ENCODE data around the gene ARVCF. TPM values are rescaled to one million over a fixed set of nuclear protein-coding genes. Genes with fewer than 3 reads are reported as not detected.

The ARVCF gene
- total RNA-seq, 1 donor from 2014 or later: 109 TPM

DNA sequence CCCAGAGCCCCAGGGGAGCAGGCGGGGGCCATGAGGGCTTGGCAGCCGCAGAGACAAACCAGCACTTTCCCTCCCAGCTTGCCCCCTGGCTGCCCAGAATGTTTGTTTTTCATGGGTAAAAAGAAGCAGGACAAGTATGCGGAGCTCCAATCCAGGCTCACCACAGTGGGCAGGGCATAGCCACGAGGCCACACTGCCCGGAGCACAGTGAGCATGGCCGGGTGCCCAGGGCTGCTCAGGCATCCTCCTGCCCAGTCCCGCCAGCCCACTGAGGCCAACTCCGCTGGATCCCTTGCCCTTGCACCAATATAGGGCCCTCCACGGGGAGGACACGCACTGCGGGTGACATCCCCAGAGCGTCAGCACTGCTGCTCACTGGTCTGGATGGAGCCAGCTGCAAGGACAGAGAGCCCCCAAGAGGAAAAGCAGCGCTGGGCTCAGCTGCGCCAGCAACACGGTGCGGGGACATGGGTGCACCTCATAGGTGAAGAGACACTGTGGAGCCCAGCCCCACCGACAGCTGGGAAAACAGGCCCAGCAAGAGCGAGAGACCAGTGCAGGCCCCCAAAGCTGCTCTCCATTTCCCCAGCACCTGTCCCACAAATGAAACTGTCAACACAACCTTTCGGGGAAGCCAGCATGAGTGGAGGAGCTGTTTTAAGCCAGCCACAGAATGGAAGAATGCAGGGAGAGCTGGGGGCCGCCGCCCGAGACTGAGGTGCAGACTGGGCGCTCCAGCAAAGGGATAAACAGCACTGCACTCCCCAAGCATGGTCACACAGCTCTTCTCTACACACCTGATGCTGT is 24.8 kb downstream of the ARVCF start:
- DNase-seq (ENCODE audit: low read depth): no peak
- TF ChIP-seq, protein P1, sequence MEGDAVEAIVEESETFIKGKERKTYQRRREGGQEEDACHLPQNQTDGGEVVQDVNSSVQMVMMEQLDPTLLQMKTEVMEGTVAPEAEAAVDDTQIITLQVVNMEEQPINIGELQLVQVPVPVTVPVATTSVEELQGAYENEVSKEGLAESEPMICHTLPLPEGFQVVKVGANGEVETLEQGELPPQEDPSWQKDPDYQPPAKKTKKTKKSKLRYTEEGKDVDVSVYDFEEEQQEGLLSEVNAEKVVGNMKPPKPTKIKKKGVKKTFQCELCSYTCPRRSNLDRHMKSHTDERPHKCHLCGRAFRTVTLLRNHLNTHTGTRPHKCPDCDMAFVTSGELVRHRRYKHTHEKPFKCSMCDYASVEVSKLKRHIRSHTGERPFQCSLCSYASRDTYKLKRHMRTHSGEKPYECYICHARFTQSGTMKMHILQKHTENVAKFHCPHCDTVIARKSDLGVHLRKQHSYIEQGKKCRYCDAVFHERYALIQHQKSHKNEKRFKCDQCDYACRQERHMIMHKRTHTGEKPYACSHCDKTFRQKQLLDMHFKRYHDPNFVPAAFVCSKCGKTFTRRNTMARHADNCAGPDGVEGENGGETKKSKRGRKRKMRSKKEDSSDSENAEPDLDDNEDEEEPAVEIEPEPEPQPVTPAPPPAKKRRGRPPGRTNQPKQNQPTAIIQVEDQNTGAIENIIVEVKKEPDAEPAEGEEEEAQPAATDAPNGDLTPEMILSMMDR (conservative IDR thresholded peaks at IDR 0.05; ENCODE audit: low read depth, low read length): no peak
- H3K4me3 ChIP-seq (ENCODE audit: low read depth, low read length): no peak overlapping the region

DNA sequence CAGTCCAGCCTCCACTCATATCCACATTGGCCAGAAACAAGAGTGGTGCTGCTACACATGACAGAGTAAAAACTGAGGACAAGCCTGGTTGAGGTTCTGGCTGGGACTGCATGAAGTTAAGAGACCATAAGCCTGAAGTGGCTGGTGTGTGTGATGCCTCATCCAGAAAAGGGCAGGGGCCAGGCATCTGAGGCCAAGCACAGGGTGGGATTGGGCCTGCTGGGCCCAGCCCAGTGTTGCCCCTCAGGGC is 25.3 kb downstream of the ARVCF start:
- no peak for DNase-seq (ENCODE audit: low read depth)
- no peak overlapping the region for H3K4me3 ChIP-seq (ENCODE audit: low read depth, low read length)
- TF ChIP-seq, protein P1 (conservative IDR thresholded peaks at IDR 0.05; ENCODE audit: low read depth, low read length): no peak

DNA sequence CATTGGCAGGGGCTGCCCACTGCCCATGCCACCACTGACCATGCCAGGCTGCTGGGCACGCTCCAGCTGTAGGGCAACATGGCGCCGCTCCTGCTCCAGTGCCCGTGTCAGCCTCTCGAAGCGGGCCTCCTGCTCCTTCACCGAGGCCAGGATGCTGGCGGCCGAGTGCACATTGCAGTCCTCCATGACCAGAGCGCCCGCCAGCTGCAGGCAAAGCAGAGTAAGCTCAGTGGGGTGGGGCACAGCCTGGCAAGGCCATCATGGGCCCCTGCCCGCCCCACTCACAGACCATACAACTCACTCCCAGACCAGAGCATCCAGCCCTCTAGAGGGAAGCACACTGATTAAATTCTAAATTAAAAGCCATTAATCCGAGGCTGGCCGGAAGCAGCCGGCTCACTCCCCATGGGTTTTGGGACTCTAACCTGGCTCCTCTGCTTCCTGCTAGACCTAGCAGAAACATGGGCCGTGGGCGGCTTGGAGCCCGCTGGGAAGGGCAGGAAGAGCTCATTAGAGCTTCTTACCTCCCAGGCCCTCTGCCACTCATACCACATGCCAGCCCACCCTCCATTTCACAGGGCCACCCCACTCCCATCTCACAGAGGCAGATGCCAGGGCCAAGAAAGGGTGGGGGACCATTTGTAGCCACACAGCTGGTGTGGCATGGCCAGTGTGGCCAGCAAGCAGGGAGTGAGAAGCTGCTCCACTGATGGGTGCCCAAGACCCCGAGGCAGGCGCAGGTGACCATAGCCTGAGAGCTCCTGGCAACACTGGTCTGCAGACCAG is 25.8 kb downstream of the ARVCF start:
- no peak overlapping the region for H3K4me3 ChIP-seq (ENCODE audit: low read depth, low read length)
- DNase-seq (ENCODE audit: low read depth): no peak
- TF ChIP-seq, protein P1 (conservative IDR thresholded peaks at IDR 0.05; ENCODE audit: low read depth, low read length): no peak

DNA sequence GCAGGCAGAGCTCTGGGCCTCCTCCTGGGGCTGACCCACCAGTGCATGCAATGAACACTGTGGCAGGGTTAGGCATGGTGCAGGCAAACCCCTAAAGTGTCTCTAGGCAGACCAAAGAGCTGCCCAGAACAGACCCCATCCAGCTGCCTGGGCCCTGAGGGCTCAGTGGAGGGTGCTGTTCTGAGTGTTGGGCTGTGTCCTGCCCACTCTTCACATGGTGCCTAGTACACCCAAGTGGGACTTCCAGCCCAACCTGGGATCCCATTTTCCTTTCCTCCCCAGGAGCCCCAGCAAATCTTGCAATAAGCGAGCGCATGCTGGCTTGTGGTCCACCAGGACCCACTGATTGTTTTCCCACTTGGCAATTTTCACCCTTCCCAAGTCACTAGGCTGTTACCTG is 26.4 kb downstream of the ARVCF start:
- TF ChIP-seq, protein P1 (conservative IDR thresholded peaks at IDR 0.05; ENCODE audit: low read depth, low read length): no peak
- DNase-seq (ENCODE audit: low read depth): no peak

DNA sequence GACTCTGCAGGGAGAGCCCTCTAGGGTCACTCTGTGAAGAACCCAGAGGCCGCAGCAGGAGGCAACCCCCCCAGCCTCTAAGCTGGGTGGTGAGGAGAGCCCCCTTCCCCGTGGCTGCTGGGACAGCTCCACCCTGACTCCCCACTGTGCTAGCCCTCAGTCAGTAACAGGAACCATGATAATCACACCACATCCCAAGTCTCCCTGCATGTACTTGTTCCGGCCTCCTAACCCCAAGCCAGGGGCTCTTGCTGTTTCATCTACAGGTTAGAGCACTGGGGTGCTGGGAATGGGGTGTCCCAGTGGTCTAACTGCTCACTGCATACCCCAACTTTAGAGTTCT is 26.9 kb downstream of the ARVCF start:
- no peak overlapping the region for H3K4me3 ChIP-seq (ENCODE audit: low read depth, low read length)
- TF ChIP-seq, protein P1 (conservative IDR thresholded peaks at IDR 0.05; ENCODE audit: low read depth, low read length): no peak
- DNase-seq (ENCODE audit: low read depth): no peak

More for the DNA sequence above, 26.4 kb downstream of the ARVCF start:
- H3K4me3 ChIP-seq (ENCODE audit: low read depth, low read length): no peak overlapping the region

DNA sequence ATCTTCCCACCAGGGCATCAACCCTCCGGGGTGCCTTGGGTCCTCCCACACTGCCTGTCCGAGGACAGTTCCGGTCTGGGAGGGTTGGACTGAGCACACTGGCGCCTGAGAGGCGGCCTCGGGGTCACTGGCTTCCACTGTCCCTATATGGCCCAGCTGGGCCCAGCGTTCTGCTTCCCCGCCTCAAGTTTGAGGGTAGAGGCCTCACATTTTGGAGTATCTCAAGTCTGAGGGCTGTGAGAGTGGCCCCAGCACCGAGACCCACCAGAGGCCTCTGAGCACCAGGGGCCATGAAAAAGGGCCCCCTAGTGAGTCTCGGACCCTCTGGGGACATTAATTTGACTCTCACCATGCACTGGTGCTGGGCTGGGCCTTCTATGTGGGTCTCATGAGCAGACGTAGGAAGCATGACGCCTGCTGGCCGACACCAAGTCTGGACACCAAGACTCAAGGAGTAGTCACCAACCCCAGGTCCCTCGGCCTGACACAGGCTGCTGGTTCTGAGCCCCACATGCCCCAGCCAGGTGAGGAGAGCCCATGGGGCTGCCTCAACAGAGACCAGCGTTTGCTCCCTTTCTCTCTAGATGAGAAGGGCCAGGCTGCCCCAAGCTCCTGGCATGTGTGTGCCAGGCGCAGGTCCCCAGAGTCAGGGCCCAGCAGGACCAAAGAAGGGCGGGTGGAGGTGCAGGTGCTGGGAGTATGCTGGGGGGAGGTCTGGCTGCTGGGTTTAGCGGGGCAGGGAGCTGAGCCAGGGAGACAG is 27.5 kb downstream of the ARVCF start:
- H3K4me3 ChIP-seq (ENCODE audit: low read depth, low read length): no peak overlapping the region
- TF ChIP-seq, protein P1 (conservative IDR thresholded peaks at IDR 0.05; ENCODE audit: low read depth, low read length): no peak
- DNase-seq (ENCODE audit: low read depth): no peak
